HG02798 (cell line): ENCODE data around the gene NDUFAF2.

Experiments used
- ATAC-seq: cut with Tn5 transposase; IDR thresholded peaks from one replicate; pipeline ENCODE4 v1.9.1; 2021; ENCODE audit warnings: mild to moderate bottlenecking; ENCODE audit not compliant: unreplicated experiment, poor library complexity

Gene NDUFAF2

GRCh38 chr5:60989790-60990189 is 44.8 kb downstream of the NDUFAF2 start:
- no peak for ATAC-seq

- ATAC-seq: no peak
Measured at GRCh38 chr5:60992871-60993270, 47.9 kb downstream of the NDUFAF2 start.

- ATAC-seq: no peak
Measured at GRCh38 chr5:60993425-60993824, 48.4 kb downstream of the NDUFAF2 start.

GRCh38 chr5:60993875-60994571 is 49.0 kb downstream of the NDUFAF2 start:
- no peak for ATAC-seq

GRCh38 chr5:60996368-60996767 is 51.4 kb downstream of the NDUFAF2 start:
- ATAC-seq: no peak

- ATAC-seq: no peak
Measured at GRCh38 chr5:60997721-60998120, 52.7 kb downstream of the NDUFAF2 start.

GRCh38 chr5:61000887-61001286 is 55.9 kb downstream of the NDUFAF2 start:
- no peak for ATAC-seq

- no peak for ATAC-seq
Measured at GRCh38 chr5:61001647-61002046, 56.6 kb downstream of the NDUFAF2 start.

GRCh38 chr5:61002611-61003355 is 57.8 kb downstream of the NDUFAF2 start:
- no peak for ATAC-seq

GRCh38 chr5:61004448-61004847 is 59.4 kb downstream of the NDUFAF2 start:
- ATAC-seq: no peak

- ATAC-seq: no peak
Measured at GRCh38 chr5:61009907-61010306, 64.9 kb downstream of the NDUFAF2 start.

- no peak for ATAC-seq
Measured at GRCh38 chr5:61010467-61011454, 65.8 kb downstream of the NDUFAF2 start.

GRCh38 chr5:61018062-61018461 is 73.1 kb downstream of the NDUFAF2 start:
- ATAC-seq: no peak

GRCh38 chr5:61019642-61020041 is 74.6 kb downstream of the NDUFAF2 start:
- ATAC-seq: no peak

- ATAC-seq: no peak
Measured at GRCh38 chr5:61020415-61020814, 75.4 kb downstream of the NDUFAF2 start.

GRCh38 chr5:61023131-61023530 is 78.1 kb downstream of the NDUFAF2 start:
- no peak for ATAC-seq

GRCh38 chr5:61026004-61026403 is 81.0 kb downstream of the NDUFAF2 start:
- no peak for ATAC-seq

- ATAC-seq: no peak
Measured at GRCh38 chr5:61028382-61028781, 83.4 kb downstream of the NDUFAF2 start.

- no peak for ATAC-seq
Measured at GRCh38 chr5:61029456-61030162, 84.6 kb downstream of the NDUFAF2 start.

GRCh38 chr5:61030163-61030482 is 85.1 kb downstream of the NDUFAF2 start:
- ATAC-seq: no peak
